ENCODE results near the gene CRTC1.

Gene CRTC1

GRCh38 chr19:18699403-18700054, 16.0 kb downstream of the CRTC1 start:
- no peak for DNase-seq

- DNase-seq = peak in 42 of 58 donors; percentile 8 to 56 (median 34)
Observed at GRCh38 chr19:18700501-18701249, 17.2 kb downstream of the CRTC1 start.

- DNase-seq = peak in 1 of 58 donors; percentile 48
Observed at GRCh38 chr19:18701250-18701608, 17.7 kb downstream of the CRTC1 start.

- no peak for DNase-seq
Observed at GRCh38 chr19:18704054-18704453, 20.6 kb downstream of the CRTC1 start.

GRCh38 chr19:18704971-18705370, 21.5 kb downstream of the CRTC1 start:
- DNase-seq = no peak

GRCh38 chr19:18708452-18709231, 25.2 kb downstream of the CRTC1 start:
- peak in 1 of 58 donors; percentile 10 for DNase-seq

- DNase-seq = no peak
Observed at GRCh38 chr19:18709546-18709945, 26.1 kb downstream of the CRTC1 start.

GRCh38 chr19:18710186-18710585, 26.7 kb downstream of the CRTC1 start:
- no peak for DNase-seq

GRCh38 chr19:18710996-18711751, 27.7 kb downstream of the CRTC1 start:
- DNase-seq = no peak

GRCh38 chr19:18711893-18712292, 28.4 kb downstream of the CRTC1 start:
- DNase-seq = no peak

- no peak for DNase-seq
Observed at GRCh38 chr19:18712981-18713380, 29.5 kb downstream of the CRTC1 start.

- no peak for DNase-seq
Observed at GRCh38 chr19:18713550-18714117, 30.2 kb downstream of the CRTC1 start.

GRCh38 chr19:18715416-18715815, 31.9 kb downstream of the CRTC1 start:
- no peak for DNase-seq

GRCh38 chr19:18716857-18717256, 33.4 kb downstream of the CRTC1 start:
- no peak for DNase-seq

GRCh38 chr19:18717601-18718000, 34.1 kb downstream of the CRTC1 start:
- no peak for DNase-seq

GRCh38 chr19:18718015-18718526, 34.6 kb downstream of the CRTC1 start:
- no peak for DNase-seq

- peak in 1 of 58 donors; percentile 19 for DNase-seq
Observed at GRCh38 chr19:18718846-18719458, 35.5 kb downstream of the CRTC1 start.

- DNase-seq = peak in 1 of 58 donors; percentile 16
Observed at GRCh38 chr19:18719541-18719940, 36.1 kb downstream of the CRTC1 start.

- peak in 7 of 58 donors; percentile 6 to 65 (median 35) for DNase-seq
Observed at GRCh38 chr19:18723871-18724377, 40.4 kb downstream of the CRTC1 start.
